ENCODE data around the gene NHLRC4. TPM values are rescaled to one million over a fixed set of nuclear protein-coding genes. Genes with fewer than 3 reads are reported as not detected.

NHLRC4 gene
- total and polyA plus RNA-seq, 2 of the 8 experiments (the other 6 are each of a cell fraction or from before 2014, with no cell fraction given): 0.60 to 0.76 TPM

DNA sequence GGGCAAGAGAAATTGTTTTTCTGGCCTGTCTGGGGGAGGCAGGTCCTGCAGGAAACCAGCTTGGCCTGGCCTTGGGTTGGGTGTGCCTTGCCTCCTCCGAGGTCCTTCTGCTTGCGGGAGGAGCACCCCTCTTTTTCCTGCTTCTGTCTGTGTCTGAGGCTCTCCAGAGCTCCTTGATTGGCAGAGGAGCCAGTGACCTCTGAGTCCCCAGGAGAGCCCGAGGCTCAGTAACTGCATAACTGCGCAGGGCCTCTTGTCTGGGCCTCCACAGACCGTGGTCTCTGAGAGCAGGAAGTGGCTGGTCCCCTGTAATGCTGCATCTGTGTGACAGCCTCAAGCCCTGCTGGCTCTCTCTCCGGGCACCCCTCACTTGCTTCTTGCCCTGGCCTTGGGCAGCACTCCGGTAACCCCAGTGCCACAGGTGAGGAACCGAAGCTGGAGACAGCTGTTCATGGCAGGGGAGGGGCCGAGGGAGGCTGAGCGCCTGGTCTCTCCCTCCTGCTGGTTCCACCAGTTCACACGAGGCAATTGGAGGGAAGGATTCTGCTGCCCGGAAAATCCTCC is 37.7 kb upstream of the NHLRC4 start (continued):
- TF ChIP-seq SIN3A (conservative IDR thresholded peaks at IDR 0.05 in 1 of 2, IDR thresholded peaks at IDR 0.05 in 1 of 2; ENCODE audit: low read depth in 1 of 2, low read length in 2 of 2): no peak
- TF ChIP-seq RBBP5 (IDR thresholded peaks at IDR 0.05; ENCODE audit: borderline replicate concordance, low read depth, low read length): no peak
- no peak for TF ChIP-seq TBP (IDR thresholded peaks at IDR 0.05; ENCODE audit: low read depth, low read length)
- no peak for TF ChIP-seq TCF12 (IDR thresholded peaks at IDR 0.05; ENCODE audit: low read depth, low read length)

Data from H1 (cell line).